Keratinocyte (primary cell): Measurements from ENCODE around the gene TMEM86A.

Experiments
- CTCF ChIP-seq, 3 experiments: IDR thresholded peaks in 1 of 3; conservative IDR thresholded peaks in 1 of 3; optimal IDR thresholded peaks in 1 of 3; 2 replicates in 2 of 3; 3 replicates in 1 of 3; pipeline versions ENCODE3 to v1.5.1; 2011; ENCODE audit warnings: low read length in 3 of 3, mild to moderate bottlenecking in 3 of 3, moderate library complexity in 2 of 3, control low read depth in 1 of 3, inconsistent platforms in 1 of 3; ENCODE audit not compliant: insufficient read depth in 2 of 3; ENCODE audit errors: extremely low read depth in 1 of 3
- EZH2 ChIP-seq: IDR thresholded peaks from one replicate; pipeline ENCODE4 v1.6.1; 2012; ENCODE audit warnings: inconsistent platforms, mild to moderate bottlenecking, low read length, moderate library complexity

- TF ChIP-seq CTCF (optimal IDR thresholded peaks at IDR 0.05 in 1 of 3, IDR thresholded peaks at IDR 0.05 in 1 of 3, conservative IDR thresholded peaks at IDR 0.05 in 1 of 3; ENCODE audit: extremely low read depth in 1 of 3, insufficient read depth in 2 of 3, low read length in 3 of 3), result no peak
- no peak for TF ChIP-seq EZH2
Measured at GRCh38 chr11:18749681-18750319, 51.2 kb downstream of the TMEM86A start.
